T follicular helper cell (primary cell): ENCODE results near the gene APOC3.

Experiments
- DNase-seq: peaks from one replicate; pipeline ENCODE4 v3.0.0-alpha.2; 2020; ENCODE audit warnings: low read depth

APOC3 gene

GRCh38 chr11:116876656-116877055, 46.9 kb downstream of the APOC3 start:
- no peak for DNase-seq

DNA sequence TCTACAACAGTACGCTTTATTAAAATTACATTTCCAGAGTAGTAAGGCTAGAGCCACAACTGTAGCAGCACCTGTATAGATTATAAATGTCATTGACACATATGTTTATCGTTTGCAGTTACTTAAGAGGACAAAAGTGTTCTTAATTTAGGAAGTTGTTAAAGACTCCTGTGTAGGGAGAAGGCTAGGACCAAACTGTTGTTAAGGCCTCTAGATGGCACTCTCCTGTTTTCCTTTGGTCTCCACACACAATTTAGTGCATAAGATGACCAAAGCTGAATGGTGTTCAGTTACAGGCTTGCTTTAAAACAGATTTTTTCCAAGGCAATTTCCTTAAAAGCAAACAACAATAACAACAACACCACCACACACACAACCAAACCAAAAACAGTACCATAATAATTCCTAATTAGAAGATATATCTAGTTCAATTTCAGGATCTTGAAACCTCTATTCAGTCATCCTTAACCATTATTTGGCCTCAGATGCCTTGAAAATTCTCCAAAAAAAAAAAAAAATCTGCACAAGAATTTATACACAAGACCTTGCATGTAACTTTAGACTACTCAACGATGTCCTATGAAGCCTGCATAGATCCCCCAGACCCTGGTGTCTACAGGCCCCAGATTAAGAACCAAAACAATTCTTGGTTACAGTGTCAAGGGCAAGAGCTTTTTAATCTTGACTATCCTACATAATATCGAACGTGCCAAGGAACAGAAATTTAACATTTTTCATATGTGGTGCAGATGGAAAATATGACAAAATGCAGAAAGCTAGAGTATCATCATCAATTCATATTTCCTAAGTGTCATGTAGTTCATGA, 50.3 kb downstream of the APOC3 start:
- DNase-seq, result no peak

- no peak for DNase-seq
Measured at GRCh38 chr11:116881143-116881542, 51.4 kb downstream of the APOC3 start.

GRCh38 chr11:116882386-116882785, 52.7 kb downstream of the APOC3 start:
- DNase-seq, result no peak
